OCI-LY1 (cell line): ENCODE measurements around the gene AAR2.

Experiments
- EZH2 ChIP-seq: fragments of 200-600 bp; sonication (generic), shearing (Covaris generic); IDR thresholded peaks from 2 replicates; pipeline ENCODE4 v1.8.0; 2017; ENCODE audit warnings: borderline replicate concordance, mixed run types, mild to moderate bottlenecking, antibody characterized with exemption, low read length, moderate library complexity, mixed read lengths
- TF ChIP-seq, protein P1 (sequence below): fragments of 200-600 bp; sonication (generic), shearing (Covaris generic); IDR thresholded peaks from 2 replicates; pipeline ENCODE4 v1.5.1; 2017; ENCODE audit warnings: mild to moderate bottlenecking, antibody characterized with exemption, low read length, moderate library complexity, mixed read lengths

DNA sequence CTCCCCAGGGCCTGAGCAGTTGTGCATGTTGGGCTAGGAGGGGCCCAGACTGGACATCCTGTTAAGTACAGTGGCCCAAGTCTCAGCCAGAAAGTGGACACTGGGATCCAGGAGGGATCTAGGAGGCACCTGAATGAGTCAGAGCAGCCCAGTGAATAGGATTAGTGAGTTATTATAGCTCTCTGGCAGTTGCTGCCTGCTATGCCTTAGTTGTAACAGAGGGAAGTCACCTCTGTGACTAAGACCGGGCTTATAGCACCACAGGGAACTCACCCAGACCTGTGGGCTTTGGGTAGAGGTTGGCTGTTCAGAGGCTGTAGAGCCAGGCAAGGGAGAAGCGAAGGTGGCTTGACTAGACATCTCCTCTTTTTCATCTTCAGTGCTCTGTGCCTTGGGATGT is 39.0 kb upstream of the AAR2 start:
- TF ChIP-seq, protein P1, sequence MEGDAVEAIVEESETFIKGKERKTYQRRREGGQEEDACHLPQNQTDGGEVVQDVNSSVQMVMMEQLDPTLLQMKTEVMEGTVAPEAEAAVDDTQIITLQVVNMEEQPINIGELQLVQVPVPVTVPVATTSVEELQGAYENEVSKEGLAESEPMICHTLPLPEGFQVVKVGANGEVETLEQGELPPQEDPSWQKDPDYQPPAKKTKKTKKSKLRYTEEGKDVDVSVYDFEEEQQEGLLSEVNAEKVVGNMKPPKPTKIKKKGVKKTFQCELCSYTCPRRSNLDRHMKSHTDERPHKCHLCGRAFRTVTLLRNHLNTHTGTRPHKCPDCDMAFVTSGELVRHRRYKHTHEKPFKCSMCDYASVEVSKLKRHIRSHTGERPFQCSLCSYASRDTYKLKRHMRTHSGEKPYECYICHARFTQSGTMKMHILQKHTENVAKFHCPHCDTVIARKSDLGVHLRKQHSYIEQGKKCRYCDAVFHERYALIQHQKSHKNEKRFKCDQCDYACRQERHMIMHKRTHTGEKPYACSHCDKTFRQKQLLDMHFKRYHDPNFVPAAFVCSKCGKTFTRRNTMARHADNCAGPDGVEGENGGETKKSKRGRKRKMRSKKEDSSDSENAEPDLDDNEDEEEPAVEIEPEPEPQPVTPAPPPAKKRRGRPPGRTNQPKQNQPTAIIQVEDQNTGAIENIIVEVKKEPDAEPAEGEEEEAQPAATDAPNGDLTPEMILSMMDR, result no peak
- TF ChIP-seq EZH2, result no peak
